Rectal smooth muscle tissue (tissue), 1 donor: ENCODE measurements around the gene SECISBP2.
"Not testable (repeated sequence)": the region's sequence is repeated elsewhere in the genome, so short reads cannot be mapped to it uniquely, and the experiment has no call there.

Experiments used
- H3K27ac ChIP-seq: one replicate; pipeline ENCODE4 v1.7.0; 2013; ENCODE audit warnings: low read depth, low read length, inconsistent platforms
- H3K27me3 ChIP-seq: one replicate; pipeline ENCODE4 v1.7.0; 2013; ENCODE audit warnings: low read length; ENCODE audit not compliant: control insufficient read depth, insufficient read depth
- H3K36me3 ChIP-seq: one replicate; pipeline ENCODE4 v1.7.0; 2013; ENCODE audit warnings: low read length; ENCODE audit not compliant: control insufficient read depth, insufficient read depth
- H3K4me1 ChIP-seq: one replicate; pipeline ENCODE4 v1.7.0; 2013; ENCODE audit warnings: low read length; ENCODE audit not compliant: control insufficient read depth, insufficient read depth
- H3K4me3 ChIP-seq: one replicate; pipeline ENCODE4 v1.7.0; 2013; ENCODE audit warnings: low read length
- H3K9ac ChIP-seq: one replicate; pipeline ENCODE4 v1.7.0; 2013; ENCODE audit warnings: low read length

SECISBP2 gene

GRCh38 chr9:89318123-89319014, at the start of gene SECISBP2:
Gene SECISBP2 (plus strand): TSS chr9:89318500. CDS start chr9:89318577, 77 bp downstream.
- Histone ChIP-seq H3K27ac (peak within 1 kb of the TSS; percentile 100), H3K4me1 (peaks cover 10% of the 10 kb centered on the region), H3K9ac (peak within 1 kb of the TSS; percentile 84), H3K4me3 (peak within 1 kb of the TSS; percentile 93), H3K36me3 (no peaks in the 10 kb centered on the region), H3K27me3 (no peaks in the 10 kb centered on the region)

- H3K36me3 ChIP-seq: no peaks in the 10 kb centered on the region
- H3K27ac ChIP-seq: no peak overlapping the region
- H3K9ac ChIP-seq: no peak overlapping the region
- no peak overlapping the region for H3K4me3 ChIP-seq
- no peaks in the 10 kb centered on the region for H3K4me1 ChIP-seq
- no peaks in the 10 kb centered on the region for H3K27me3 ChIP-seq
Measured at GRCh38 chr9:89273528-89274279, 44.6 kb upstream of the SECISBP2 start.

- no peaks in the 10 kb centered on the region for H3K36me3 ChIP-seq
- no peaks in the 10 kb centered on the region for H3K4me1 ChIP-seq
- H3K27ac ChIP-seq: no peak overlapping the region
- H3K4me3 ChIP-seq: no peak overlapping the region
- H3K27me3 ChIP-seq: no peaks in the 10 kb centered on the region
- no peak overlapping the region for H3K9ac ChIP-seq
Measured at GRCh38 chr9:89274838-89275237, 43.5 kb upstream of the SECISBP2 start.

GRCh38 chr9:89276040-89276439, 42.3 kb upstream of the SECISBP2 start:
- H3K4me1 ChIP-seq, H3K36me3 ChIP-seq, H3K9ac ChIP-seq, H3K4me3 ChIP-seq, H3K27ac ChIP-seq, H3K27me3 ChIP-seq: not testable (repeated sequence)

GRCh38 chr9:89277043-89277442, 41.3 kb upstream of the SECISBP2 start:
- Histone ChIP-seq H3K4me3 (no peak overlapping the region), H3K4me1 (no peaks in the 10 kb centered on the region), H3K36me3 (no peaks in the 10 kb centered on the region), H3K9ac (no peak overlapping the region), H3K27me3 (no peaks in the 10 kb centered on the region), H3K27ac (no peak overlapping the region)

- Histone ChIP-seq H3K36me3 (no peaks in the 10 kb centered on the region), H3K9ac (no peak overlapping the region), H3K27me3 (no peaks in the 10 kb centered on the region), H3K4me1 (no peaks in the 10 kb centered on the region), H3K27ac (no peak overlapping the region), H3K4me3 (no peak overlapping the region)
Measured at GRCh38 chr9:89277454-89277853, 40.8 kb upstream of the SECISBP2 start.

- Histone ChIP-seq H3K4me1 (no peaks in the 10 kb centered on the region), H3K27me3 (no peaks in the 10 kb centered on the region), H3K9ac (no peak overlapping the region), H3K36me3 (no peaks in the 10 kb centered on the region), H3K27ac (no peak overlapping the region), H3K4me3 (no peak overlapping the region)
Measured at GRCh38 chr9:89278551-89278950, 39.7 kb upstream of the SECISBP2 start.

GRCh38 chr9:89278997-89279739, 39.1 kb upstream of the SECISBP2 start:
- Histone ChIP-seq H3K4me1 (no peaks in the 10 kb centered on the region), H3K4me3 (no peak overlapping the region), H3K36me3 (no peaks in the 10 kb centered on the region), H3K9ac (no peak overlapping the region), H3K27ac (no peak overlapping the region), H3K27me3 (no peaks in the 10 kb centered on the region)

GRCh38 chr9:89281106-89281505, 37.2 kb upstream of the SECISBP2 start:
- no peak overlapping the region for H3K27ac ChIP-seq
- no peaks in the 10 kb centered on the region for H3K27me3 ChIP-seq
- H3K4me3 ChIP-seq: no peak overlapping the region
- H3K9ac ChIP-seq: no peak overlapping the region
- H3K4me1 ChIP-seq: no peaks in the 10 kb centered on the region
- no peaks in the 10 kb centered on the region for H3K36me3 ChIP-seq

- H3K9ac ChIP-seq: not testable (repeated sequence)
Measured at GRCh38 chr9:89282248-89282968, 35.9 kb upstream of the SECISBP2 start.

GRCh38 chr9:89284076-89284475, 34.2 kb upstream of the SECISBP2 start:
- H3K27ac ChIP-seq: no peak overlapping the region
- H3K27me3 ChIP-seq: no peaks in the 10 kb centered on the region
- no peak overlapping the region for H3K4me3 ChIP-seq
- no peaks in the 10 kb centered on the region for H3K36me3 ChIP-seq
- no peak overlapping the region for H3K9ac ChIP-seq
- no peaks in the 10 kb centered on the region for H3K4me1 ChIP-seq

More at GRCh38 chr9:89282248-89282968, 35.9 kb upstream of the SECISBP2 start:
- H3K4me1 ChIP-seq, H3K36me3 ChIP-seq, H3K27me3 ChIP-seq, H3K27ac ChIP-seq: not testable (repeated sequence)
- H3K4me3 ChIP-seq: peak overlapping the region; percentile 8

- Histone ChIP-seq H3K36me3 (no peaks in the 10 kb centered on the region), H3K4me1 (no peaks in the 10 kb centered on the region), H3K27ac (no peak overlapping the region), H3K9ac (no peak overlapping the region), H3K4me3 (no peak overlapping the region), H3K27me3 (no peaks in the 10 kb centered on the region)
Measured at GRCh38 chr9:89291741-89292140, 26.6 kb upstream of the SECISBP2 start.
